CD4-positive, alpha-beta T cell treated with Interleukin-21 for 1 hour (primary cell): ENCODE data around the gene SMC4.
A peak's percentile ranks its signal among the peaks of the same experiment; 100 is the strongest.

Source experiments
- DNase-seq: peaks from one replicate; pipeline ENCODE4 v3.0.0-alpha.2; 2020

SMC4 gene

DNA sequence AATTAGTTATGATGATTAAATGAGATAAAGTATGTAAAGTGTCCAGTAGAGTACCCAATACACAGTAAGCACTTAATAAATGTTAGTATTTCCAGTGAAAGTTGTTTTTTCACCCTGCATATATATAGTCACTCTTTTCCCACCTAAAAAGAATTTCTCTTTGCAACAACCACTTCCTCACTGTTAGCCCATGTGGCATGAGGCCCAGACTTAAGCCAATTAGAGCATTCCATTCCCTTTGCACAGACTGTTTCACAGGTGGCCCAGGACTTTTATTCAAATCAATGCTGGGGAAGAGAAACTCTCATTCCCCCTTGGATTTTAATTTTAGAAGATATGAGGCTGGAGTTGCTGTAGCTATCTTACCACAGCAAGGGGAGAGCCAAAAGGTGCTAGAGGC is 4.2 kb upstream of the SMC4 start:
- DNase-seq, result no peak

- DNase-seq, result no peak
Measured at GRCh38 chr3:160398820-160399124, 678 bp upstream of the SMC4 start.

DNA sequence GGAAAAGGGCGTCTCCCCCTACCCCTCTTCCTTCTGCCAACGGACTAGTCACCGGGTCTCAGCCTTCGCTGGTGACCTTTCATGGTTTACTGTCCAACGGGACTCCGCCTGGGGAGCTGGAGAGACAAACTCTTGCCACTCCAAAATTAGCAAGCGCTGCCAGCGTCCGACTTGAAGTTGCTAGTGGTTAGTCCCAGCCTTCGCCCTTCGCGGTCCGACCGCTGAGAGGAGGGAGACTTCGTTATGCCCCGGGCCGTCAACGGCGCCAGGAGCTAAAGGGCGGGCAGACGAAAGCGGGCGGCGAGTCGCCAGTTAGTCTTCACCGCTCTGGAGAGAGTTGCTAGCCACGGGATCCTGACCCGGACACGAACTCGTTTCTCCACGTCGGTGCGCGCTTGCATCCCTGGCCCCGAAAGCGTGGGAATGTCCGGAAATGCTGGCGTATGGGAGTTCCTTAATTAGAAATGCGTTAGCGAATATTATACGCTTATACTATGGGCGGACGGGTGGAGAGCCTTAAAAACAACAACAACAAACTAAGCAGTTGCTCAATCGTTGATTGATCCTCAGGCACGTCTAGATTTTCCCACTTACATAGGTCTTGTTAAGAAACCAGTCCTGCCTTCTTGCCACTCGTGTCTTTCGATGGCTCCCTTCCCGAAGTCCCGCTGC is 716 bp downstream of the SMC4 start:
- peak; percentile 25 for DNase-seq

GRCh38 chr3:160400702-160401150 is 1.3 kb downstream of the SMC4 start:
- DNase-seq, result peak; percentile 24

DNA sequence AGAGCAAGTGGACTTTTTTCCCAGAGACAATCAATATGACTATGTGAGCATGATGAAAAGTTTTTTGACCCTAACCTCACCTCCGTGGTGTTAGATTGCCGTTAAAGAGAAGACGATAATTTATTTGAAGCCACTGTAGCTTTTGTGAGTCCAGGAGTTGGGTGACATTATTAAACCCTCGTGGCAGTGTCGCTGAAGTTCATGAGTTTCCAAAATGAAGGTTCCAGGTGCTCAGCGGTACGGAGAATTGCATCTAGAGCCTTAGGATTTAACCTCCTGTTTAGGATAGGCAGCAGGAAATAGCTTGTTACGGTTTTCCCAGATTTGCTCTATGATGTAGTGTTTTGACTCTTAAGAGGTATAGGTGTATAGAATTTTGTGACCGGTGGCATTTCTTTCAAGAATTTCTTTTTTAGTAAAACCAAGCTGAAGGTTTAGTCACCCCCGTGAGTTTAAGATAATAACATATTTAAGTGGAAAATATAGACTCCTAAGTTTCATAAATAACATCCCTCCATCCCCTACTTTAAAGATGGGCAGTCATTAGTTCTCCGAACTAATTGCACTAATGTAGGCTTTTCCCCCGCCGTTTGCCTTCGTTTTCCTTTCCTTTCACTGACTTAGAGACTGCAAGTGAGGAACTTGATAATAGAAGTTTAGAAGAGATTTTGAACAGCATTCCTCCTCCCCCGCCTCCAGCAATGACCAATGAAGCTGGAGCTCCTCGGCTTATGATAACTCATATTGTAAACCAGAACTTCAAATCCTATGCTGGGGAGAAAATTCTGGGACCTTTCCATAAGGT is 2.0 kb downstream of the SMC4 start:
- peak; percentile 21 for DNase-seq

DNA sequence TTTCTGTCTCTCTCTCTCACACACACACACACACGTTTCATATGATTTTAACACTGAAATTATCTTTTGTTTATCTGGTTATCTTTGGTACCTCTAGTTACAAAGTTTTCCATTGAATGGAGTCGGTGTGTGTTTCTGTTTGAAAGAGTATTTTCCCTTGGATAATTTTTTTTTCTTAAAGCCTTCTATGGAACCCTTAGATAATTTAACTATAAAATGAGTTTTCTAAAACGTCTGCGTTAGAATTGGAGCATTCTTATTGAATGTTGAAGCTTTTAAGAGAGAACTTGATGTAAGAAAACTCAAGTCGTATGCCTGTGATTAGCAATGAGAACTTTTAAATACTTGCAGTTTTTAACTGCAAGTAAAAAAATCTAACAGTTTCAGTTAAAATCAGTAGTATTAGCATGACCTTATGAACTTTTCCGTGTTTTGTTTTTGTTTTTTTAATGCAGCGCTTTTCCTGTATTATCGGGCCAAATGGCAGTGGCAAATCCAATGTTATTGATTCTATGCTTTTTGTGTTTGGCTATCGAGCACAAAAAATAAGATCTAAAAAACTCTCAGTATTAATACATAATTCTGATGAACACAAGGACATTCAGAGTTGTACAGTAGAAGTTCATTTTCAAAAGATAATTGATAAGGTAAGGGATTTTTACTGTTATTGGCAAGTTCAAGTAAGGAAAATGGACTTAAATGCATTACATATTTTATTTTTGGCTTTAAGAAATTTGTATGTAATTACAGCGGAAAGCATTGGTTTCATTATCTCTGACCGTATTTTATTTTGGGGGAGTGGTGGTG is 3.0 kb downstream of the SMC4 start:
- no peak for DNase-seq

DNA sequence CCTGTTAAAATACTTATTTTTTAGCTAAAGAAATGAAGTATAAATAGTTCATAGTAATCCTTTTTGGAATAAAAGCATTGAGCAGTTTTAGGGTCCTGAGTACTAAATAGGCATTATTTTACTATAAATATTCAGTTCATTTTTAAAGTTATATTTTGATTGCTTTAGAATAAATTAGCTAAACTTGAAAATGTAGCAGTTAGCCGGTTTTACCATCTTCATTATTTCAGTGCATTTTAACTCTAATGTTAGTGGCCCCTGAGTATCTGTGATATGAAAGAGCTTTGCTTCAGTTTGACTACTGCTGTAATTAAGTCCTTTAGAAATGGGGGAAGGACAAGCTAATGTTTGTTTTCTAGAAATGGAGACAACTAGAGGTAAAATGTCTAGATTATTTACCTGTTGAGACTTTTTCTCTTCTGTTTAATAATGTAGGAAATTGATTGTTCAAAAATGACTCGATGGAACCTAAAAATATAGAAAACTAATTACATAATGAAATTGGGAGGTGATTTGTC is 3.6 kb downstream of the SMC4 start:
- no peak for DNase-seq

- no peak for DNase-seq
Measured at GRCh38 chr3:160403796-160404470, 4.5 kb downstream of the SMC4 start.

DNA sequence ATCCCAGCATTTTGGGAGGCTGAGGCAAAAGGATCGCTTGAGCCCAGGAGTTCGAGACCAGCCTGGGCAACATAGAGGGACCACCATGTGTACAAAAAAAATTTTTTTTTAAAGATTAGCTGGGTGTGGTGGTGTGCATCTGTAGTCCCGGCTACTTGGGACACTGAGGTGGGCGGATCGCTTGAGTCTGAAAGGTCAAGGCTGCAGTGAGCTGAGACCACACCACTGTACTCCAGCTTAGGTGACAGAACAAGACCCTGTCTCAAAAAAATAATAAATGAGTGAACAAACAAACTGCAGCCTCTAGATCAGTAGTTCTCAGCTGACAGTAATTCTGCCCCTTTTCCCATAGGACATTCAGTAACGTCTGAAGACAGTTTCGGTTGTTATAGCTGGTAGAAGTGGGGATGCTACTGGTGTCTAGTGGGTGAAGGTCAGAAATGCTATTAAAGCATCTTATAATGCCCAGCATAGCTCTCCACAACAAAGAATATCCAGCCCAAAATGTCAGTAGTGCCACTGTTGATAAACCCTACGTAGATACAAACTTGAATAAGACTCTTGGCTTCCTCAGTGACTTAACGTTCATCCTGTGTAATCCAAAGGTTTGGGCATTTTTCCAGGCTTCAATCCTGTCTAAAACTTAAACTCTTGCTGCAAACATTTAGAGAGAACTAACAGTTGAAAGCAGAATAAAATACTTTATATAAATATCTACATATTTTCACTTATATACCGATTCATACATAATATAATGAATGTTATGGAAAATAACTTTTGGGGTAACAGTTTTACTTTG is 10.6 kb downstream of the SMC4 start:
- DNase-seq, result no peak

GRCh38 chr3:160412477-160412876 is 13.0 kb downstream of the SMC4 start:
- no peak for DNase-seq

GRCh38 chr3:160413613-160414248 is 14.3 kb downstream of the SMC4 start:
- DNase-seq, result peak; percentile 77

DNA sequence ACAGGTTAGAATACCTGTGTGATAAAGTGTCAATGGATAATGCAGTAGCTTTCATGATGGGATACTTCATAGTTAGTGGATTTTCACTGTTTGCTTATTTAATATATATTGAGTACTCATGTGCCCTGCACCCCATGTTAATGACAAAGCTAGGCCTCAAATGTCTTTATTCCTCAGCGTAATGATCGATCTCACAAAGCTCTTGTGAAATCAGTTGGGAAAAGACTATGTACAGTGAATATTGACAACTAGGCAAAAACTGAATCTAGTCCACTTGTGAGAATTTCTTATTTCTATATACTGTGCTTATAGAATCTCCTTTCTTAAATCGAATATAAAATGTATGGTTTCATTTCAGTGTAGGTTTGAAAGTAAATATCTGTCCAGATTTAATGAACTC is 17.9 kb downstream of the SMC4 start:
- no peak for DNase-seq

- DNase-seq, result no peak
Measured at GRCh38 chr3:160427832-160428424, 28.5 kb downstream of the SMC4 start.

DNA sequence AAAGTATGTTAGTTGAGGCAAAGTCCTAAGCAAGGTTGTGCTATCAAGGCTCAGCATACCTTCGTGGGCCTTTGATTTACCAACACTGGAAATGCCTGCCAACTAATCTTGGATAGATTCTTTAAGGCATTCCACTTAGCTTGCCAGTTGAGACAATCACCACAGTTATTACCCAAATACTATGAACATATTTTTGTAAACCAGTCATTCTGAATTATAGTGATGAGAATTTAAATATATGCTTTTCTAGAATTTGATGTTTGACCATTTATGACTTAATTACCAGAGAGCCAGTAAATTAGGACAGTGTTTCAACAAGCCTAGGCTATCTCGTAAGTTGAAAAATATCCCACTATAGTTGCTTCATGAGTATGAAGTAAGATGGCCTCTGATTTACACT is 34.6 kb downstream of the SMC4 start:
- no peak for DNase-seq

DNA sequence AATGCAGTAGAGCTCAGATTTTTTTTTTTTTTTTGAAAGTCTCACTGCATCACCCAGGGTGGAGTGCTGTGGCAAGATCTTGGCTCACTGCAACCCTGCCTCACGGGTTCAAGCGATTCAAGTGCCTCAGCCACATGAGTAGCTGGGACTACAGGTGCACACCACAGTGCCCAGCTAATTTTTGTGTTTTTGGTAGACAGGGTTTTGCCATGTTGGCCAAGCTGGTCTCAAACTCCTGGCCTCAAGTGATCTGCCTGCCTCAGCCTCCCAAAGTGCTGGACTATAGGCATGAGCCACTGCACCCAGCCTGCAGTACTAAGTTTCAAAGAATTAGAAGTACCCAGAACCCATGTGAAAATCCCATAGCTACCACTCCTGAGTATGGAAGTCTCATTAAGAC is 35.6 kb downstream of the SMC4 start:
- no peak for DNase-seq

GRCh38 chr3:160435747-160436146 is 36.3 kb downstream of the SMC4 start:
- DNase-seq, result no peak

- no peak for DNase-seq
Measured at GRCh38 chr3:160437083-160437455, 37.6 kb downstream of the SMC4 start.

GRCh38 chr3:160440687-160441086 is 41.2 kb downstream of the SMC4 start:
- no peak for DNase-seq

- no peak for DNase-seq
Measured at GRCh38 chr3:160444411-160444810, 45.0 kb downstream of the SMC4 start.

DNA sequence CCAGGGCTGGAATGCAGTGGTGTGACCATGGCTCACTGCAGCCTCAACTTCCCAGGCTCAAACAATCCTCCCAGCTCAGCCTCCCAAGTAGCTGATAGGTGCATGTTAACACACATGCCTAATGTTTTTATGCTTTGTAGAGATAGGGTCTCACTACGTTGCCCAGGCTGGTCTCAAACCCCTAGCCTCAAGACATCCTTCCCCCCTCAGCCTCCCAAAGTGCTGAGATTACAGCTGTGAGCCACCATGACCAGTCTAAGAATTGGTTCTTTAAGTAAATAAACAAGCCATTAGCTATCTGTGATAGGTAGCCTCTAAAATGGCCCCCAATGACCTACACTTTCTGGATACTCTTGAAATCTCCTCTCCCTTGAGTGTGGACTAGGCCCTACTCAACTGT is 46.4 kb downstream of the SMC4 start:
- no peak for DNase-seq

DNA sequence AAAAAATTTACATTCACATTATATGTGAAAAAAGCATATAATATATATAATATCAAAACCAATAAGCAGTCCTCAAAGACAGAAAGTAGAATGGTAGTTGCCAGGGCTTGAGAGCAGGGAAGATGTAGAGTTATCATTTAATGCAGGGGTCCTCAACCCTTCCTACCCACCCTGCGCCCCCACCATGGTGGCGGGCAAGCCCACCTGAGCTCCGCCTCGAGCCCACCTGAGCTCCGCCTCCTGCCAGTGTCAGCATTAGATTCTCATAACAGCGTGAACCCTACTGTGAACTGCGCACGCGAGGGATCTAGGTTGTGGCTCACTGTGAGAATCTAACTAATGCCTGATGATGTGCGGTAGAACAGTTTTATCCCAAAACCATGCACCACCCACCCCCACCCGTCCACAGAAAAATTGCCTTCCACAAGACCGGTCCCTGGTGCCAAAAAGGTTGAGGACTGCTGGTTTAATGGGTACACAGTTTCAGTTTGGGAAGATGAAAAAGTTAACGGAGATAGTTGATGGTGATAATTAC is 47.1 kb downstream of the SMC4 start:
- DNase-seq, result no peak
